Measurements from ENCODE around the gene HSD3B1.
"Not testable (repeated sequence)": the region's sequence is repeated elsewhere in the genome, so short reads cannot be mapped to it uniquely, and the experiment has no call there.

Gene HSD3B1

GRCh38 chr1:119554183-119554582, 47.2 kb downstream of the HSD3B1 start:
- no peak for FAIRE-seq

GRCh38 chr1:119556423-119556822, 49.4 kb downstream of the HSD3B1 start:
- FAIRE-seq, result no peak

- FAIRE-seq, result not testable (repeated sequence)
Measured at GRCh38 chr1:119560402-119560801, 53.4 kb downstream of the HSD3B1 start.

- no peak for FAIRE-seq
Measured at GRCh38 chr1:119564548-119564947, 57.5 kb downstream of the HSD3B1 start.

All from colon (tissue), 2 donors.